Measurements from ENCODE around the gene FAM50A.

FAM50A gene

DNA sequence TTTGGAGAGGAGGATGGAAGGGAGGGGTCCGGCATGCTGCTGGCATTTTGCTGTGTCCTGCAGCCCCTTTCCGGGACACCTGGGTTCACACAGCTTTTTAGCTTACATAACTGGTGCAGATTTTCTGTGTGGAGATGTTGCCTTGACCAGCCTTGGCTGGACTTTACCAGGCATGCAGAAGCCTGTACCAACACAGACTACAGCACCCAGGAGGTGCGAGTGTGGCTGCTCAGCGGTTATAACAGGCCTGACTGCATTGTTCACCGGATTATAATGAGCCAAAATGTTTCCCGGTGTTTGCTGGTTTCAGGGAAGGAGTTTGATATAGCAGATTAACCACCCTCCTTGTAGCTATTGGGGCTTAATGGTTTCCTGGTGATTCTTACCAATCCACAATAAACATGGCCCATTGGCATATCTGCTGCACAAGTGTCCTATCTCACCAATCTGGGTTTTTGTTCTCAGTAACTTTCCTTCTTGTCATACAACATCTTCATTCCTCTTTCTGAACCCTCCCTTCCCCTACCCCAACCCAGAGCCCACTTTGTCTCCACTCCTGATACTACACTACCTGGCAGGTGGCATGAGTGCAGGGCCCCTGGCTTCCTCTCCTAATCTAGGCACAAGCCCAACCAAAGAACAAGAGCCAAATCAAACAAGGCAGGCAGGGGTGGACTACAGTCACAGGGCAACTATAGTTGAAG is 41.9 kb upstream of the FAM50A start:
- Histone ChIP-seq H3K9me3 (ENCODE audit: control insufficient read depth in 1 of 2, low read length in 2 of 2) (no peaks in the 10 kb centered on the region), H3K4me3 (ENCODE audit: low read depth in 1 of 2, low read length in 2 of 2) (no peak overlapping the region), H3K27ac (ENCODE audit: low read depth, low read length) (no peak overlapping the region), H3K36me3 (ENCODE audit: control insufficient read depth in 1 of 2, insufficient read depth in 2 of 2, low read length in 2 of 2) (peaks cover 19 to 23% of the 10 kb centered on the region in 2 donors), H3K4me1 (ENCODE audit: control insufficient read depth in 1 of 2, insufficient read depth in 2 of 2, low read length in 2 of 2) (peaks cover 12 to 16% of the 10 kb centered on the region in 2 donors), H3K9ac (ENCODE audit: low read depth in 1 of 2, low read length in 2 of 2) (no peak overlapping the region), H3K27me3 (ENCODE audit: control insufficient read depth in 1 of 2, insufficient read depth in 2 of 2, low read length in 2 of 2) (no peaks in the 10 kb centered on the region)

DNA sequence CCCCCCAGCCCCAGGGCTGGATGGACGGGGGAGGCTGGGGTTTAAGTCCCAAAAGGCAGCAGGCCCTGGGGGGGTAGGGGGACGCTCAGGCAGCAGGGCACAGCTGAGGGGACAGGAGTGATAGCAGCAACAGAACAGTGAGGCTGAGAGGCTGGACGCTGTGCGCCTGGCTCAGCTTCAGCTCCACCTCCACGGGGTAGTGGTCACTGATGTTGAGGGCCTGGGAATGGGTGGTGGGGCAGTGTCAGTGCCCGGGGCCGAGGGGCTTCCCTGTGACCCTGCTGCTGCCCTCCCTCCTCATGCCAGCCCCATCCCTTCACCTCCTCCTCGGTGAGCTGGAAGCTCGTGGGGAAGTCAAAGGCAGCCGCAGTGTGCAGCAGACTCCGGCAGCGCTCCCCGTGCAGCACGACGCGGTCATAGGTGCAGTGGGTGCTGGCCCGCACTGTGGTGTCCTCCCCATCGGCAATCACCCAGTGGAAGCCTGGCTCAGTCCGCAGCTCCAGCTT is 41.3 kb upstream of the FAM50A start:
- no peaks in the 10 kb centered on the region for H3K27me3 ChIP-seq (ENCODE audit: control insufficient read depth in 1 of 2, insufficient read depth in 2 of 2, low read length in 2 of 2)
- peaks cover 12 to 16% of the 10 kb centered on the region in 2 donors for H3K4me1 ChIP-seq (ENCODE audit: control insufficient read depth in 1 of 2, insufficient read depth in 2 of 2, low read length in 2 of 2)
- peaks cover 19 to 23% of the 10 kb centered on the region in 2 donors for H3K36me3 ChIP-seq (ENCODE audit: control insufficient read depth in 1 of 2, insufficient read depth in 2 of 2, low read length in 2 of 2)

DNA sequence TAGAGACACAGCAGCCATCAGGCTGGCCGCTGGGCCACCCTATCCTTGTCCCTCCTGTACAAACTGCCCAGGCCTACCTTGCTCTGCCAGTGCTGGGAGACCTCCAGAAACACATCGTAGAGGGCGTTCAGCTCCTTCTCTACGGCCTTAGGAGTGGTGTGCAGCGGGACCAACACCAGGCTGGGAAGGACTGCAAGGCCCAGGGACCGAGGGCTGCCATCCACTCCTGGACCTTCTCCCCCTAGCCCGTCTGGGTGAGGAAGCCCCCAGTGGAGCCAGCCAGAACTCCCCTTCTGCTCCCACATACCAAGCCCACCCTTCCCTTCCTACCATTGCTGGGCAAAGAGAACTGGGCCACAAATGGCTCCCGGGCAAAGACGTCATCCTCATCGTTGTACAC is 40.7 kb upstream of the FAM50A start:
- no peak overlapping the region for H3K9ac ChIP-seq (ENCODE audit: low read depth in 1 of 2, low read length in 2 of 2)
- H3K36me3 ChIP-seq (ENCODE audit: control insufficient read depth in 1 of 2, insufficient read depth in 2 of 2, low read length in 2 of 2): peaks cover 19 to 23% of the 10 kb centered on the region in 2 donors
- no peak overlapping the region for H3K4me3 ChIP-seq (ENCODE audit: low read depth in 1 of 2, low read length in 2 of 2)
- H3K27me3 ChIP-seq (ENCODE audit: control insufficient read depth in 1 of 2, insufficient read depth in 2 of 2, low read length in 2 of 2): no peaks in the 10 kb centered on the region
- H3K9me3 ChIP-seq (ENCODE audit: control insufficient read depth in 1 of 2, low read length in 2 of 2): no peaks in the 10 kb centered on the region
- H3K4me1 ChIP-seq (ENCODE audit: control insufficient read depth in 1 of 2, insufficient read depth in 2 of 2, low read length in 2 of 2): peaks cover 12 to 16% of the 10 kb centered on the region in 2 donors
- H3K27ac ChIP-seq (ENCODE audit: low read depth, low read length): no peak overlapping the region

More for the DNA sequence above, 41.3 kb upstream of the FAM50A start:
- Histone ChIP-seq H3K27ac (ENCODE audit: low read depth, low read length) (no peak overlapping the region), H3K9me3 (ENCODE audit: control insufficient read depth in 1 of 2, low read length in 2 of 2) (no peaks in the 10 kb centered on the region), H3K9ac (ENCODE audit: low read depth in 1 of 2, low read length in 2 of 2) (no peak overlapping the region), H3K4me3 (ENCODE audit: low read depth in 1 of 2, low read length in 2 of 2) (no peak overlapping the region)

DNA sequence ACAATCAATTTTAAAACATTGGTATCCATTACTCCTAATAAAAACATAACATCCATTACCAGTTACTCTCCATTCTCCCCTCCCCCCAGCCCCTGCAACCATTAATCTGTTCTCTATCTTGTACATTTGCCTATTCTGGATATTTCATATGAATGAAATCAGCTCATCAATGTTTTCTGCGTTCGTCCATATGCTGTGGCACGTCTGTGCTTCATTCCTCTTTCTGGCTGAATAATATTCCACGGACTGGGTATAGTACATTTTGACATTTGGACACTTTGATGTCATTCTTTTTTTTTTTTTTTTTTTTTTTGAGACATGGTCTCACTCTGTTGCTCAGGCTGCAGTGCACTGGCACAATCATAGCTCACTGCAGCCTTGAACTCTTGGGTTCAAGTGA is 40.1 kb upstream of the FAM50A start:
- no peaks in the 10 kb centered on the region for H3K9me3 ChIP-seq (ENCODE audit: control insufficient read depth in 1 of 2, low read length in 2 of 2)
- H3K36me3 ChIP-seq (ENCODE audit: control insufficient read depth in 1 of 2, insufficient read depth in 2 of 2, low read length in 2 of 2): peaks cover 19 to 23% of the 10 kb centered on the region in 2 donors
- peaks cover 12 to 20% of the 10 kb centered on the region in 2 donors for H3K4me1 ChIP-seq (ENCODE audit: control insufficient read depth in 1 of 2, insufficient read depth in 2 of 2, low read length in 2 of 2)
- H3K4me3 ChIP-seq (ENCODE audit: low read depth in 1 of 2, low read length in 2 of 2): no peak overlapping the region
- H3K27ac ChIP-seq (ENCODE audit: low read depth, low read length): no peak overlapping the region
- no peaks in the 10 kb centered on the region for H3K27me3 ChIP-seq (ENCODE audit: control insufficient read depth in 1 of 2, insufficient read depth in 2 of 2, low read length in 2 of 2)
- H3K9ac ChIP-seq (ENCODE audit: low read depth in 1 of 2, low read length in 2 of 2): no peak overlapping the region

DNA sequence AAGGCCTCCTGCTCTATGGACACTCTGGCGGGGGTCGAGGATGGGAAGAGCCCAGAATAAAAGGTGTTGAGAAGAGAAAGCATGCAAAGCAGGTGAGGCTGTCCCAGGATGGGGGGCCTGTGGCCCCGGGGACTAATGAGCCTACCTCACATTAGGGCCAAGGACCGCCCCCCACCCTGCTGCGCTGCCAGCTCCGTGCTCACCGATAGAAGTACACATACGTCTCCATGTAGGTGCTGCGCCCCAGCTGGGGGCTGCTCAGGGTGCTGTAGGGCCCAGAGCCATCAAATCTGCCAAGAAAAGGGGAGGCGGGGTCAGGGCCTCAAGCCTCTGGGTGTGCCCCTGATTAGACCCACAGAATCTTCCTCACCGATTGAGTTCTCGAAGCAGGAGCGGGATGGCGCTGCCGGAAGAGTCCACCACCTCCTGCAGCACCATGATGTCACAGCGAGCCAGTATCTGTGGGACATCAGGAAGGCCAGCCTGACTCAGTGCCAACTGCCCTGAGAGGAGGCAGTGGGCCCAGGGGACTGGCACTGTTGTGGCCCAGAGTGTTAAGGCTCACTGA is 39.2 kb upstream of the FAM50A start:
- Histone ChIP-seq H3K36me3 (ENCODE audit: control insufficient read depth in 1 of 2, insufficient read depth in 2 of 2, low read length in 2 of 2) (peaks cover 10 to 16% of the 10 kb centered on the region in 2 donors), H3K9ac (ENCODE audit: low read depth in 1 of 2, low read length in 2 of 2) (no peak overlapping the region), H3K4me1 (ENCODE audit: control insufficient read depth in 1 of 2, insufficient read depth in 2 of 2, low read length in 2 of 2) (peaks cover 8 to 14% of the 10 kb centered on the region in 2 donors), H3K4me3 (ENCODE audit: low read depth in 1 of 2, low read length in 2 of 2) (no peak overlapping the region), H3K27ac (ENCODE audit: low read depth, low read length) (no peak overlapping the region), H3K9me3 (ENCODE audit: control insufficient read depth in 1 of 2, low read length in 2 of 2) (no peaks in the 10 kb centered on the region), H3K27me3 (ENCODE audit: control insufficient read depth in 1 of 2, insufficient read depth in 2 of 2, low read length in 2 of 2) (no peaks in the 10 kb centered on the region)

DNA sequence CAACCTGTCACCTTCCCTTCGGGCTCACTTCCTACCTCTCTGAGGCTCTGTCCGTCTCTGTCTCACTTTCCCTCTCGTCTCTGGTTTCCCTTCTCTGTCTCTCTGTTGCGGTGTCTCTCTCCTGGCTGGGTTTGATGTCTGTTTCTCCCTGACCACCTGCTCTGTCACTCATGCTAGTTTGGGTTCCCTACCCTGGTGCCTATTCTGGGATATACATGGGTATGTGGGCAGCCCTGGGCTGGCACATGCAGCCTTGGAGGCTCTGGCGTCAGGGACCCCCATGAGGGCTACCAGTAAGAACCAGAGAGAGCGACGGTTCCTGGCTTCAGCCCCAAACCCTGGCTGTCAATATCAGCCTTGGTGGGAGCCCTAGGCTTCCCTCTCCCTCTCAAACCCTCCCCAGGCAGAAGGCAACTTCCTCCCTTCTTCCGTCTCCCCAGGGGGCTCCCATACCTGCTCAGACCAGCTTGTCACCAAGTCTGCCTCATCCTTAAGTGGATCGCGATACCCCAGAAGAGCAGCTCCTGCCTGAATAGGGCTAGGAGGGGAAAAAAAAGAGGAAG is 35.2 kb upstream of the FAM50A start:
- H3K27ac ChIP-seq (ENCODE audit: low read depth, low read length): peak overlapping the region; percentile 25
- peak overlapping the region; percentile 51 to 72 for H3K4me3 ChIP-seq (ENCODE audit: low read depth in 1 of 2, low read length in 2 of 2)
- no peaks in the 10 kb centered on the region for H3K36me3 ChIP-seq (ENCODE audit: control insufficient read depth in 1 of 2, insufficient read depth in 2 of 2, low read length in 2 of 2)
- peaks cover 7 to 10% of the 10 kb centered on the region in 2 donors for H3K4me1 ChIP-seq (ENCODE audit: control insufficient read depth in 1 of 2, insufficient read depth in 2 of 2, low read length in 2 of 2)
- no peaks in the 10 kb centered on the region for H3K27me3 ChIP-seq (ENCODE audit: control insufficient read depth in 1 of 2, insufficient read depth in 2 of 2, low read length in 2 of 2)
- peak overlapping the region; percentile 57 to 74 for H3K9ac ChIP-seq (ENCODE audit: low read depth in 1 of 2, low read length in 2 of 2)
- H3K9me3 ChIP-seq (ENCODE audit: control insufficient read depth in 1 of 2, low read length in 2 of 2): no peaks in the 10 kb centered on the region

DNA sequence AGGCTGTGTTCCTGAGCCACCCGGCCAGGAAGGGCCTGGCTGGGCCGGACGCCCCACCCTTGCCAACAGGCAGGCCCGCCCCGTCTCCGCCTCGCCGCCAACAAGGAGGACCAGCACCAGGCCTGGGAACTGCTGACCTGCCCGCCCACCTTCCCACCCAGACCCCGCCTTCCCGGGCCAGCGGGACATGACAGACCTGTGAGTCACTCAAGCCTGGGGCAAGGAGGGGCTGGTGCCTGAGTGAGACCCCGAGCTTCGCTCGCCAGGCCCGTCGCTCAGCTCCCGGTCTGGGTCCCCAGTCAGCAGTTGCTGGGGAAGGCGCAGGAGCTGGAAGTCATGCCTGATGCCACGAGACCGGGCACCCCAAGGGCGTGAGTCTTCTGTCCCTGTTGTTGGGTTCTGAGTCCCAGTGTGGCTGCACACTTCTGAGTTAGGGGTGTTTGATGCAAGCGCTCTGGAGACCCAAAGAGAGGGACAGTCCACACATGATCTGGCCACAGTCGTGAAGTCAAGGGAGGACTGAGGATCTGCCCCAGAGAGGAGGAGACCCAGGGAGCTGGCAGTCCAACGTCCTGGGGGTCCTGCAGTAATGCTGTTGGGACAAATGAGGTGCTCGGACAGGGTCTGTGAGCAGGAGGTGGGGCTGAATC is 34.6 kb upstream of the FAM50A start, which contains the start of gene DNASE1L1:
TSS of gene DNASE1L1 (minus strand) at position 33 of the 650 bp plus-strand sequence. CDS start 3,686 bp downstream, outside the sequence.
- Histone ChIP-seq H3K9ac (ENCODE audit: low read depth in 1 of 2, low read length in 2 of 2) (peak within 1 kb of the TSS; percentile 63 to 74), H3K36me3 (ENCODE audit: control insufficient read depth in 1 of 2, insufficient read depth in 2 of 2, low read length in 2 of 2) (no peaks in the 10 kb centered on the region), H3K4me3 (ENCODE audit: low read depth in 1 of 2, low read length in 2 of 2) (peak within 1 kb of the TSS; percentile 51 to 72), H3K9me3 (ENCODE audit: control insufficient read depth in 1 of 2, low read length in 2 of 2) (no peaks in the 10 kb centered on the region), H3K4me1 (ENCODE audit: control insufficient read depth in 1 of 2, insufficient read depth in 2 of 2, low read length in 2 of 2) (peaks cover 7 to 10% of the 10 kb centered on the region in 2 donors), H3K27me3 (ENCODE audit: control insufficient read depth in 1 of 2, insufficient read depth in 2 of 2, low read length in 2 of 2) (no peaks in the 10 kb centered on the region), H3K27ac (ENCODE audit: low read depth, low read length) (peak within 1 kb of the TSS; percentile 78)

DNA sequence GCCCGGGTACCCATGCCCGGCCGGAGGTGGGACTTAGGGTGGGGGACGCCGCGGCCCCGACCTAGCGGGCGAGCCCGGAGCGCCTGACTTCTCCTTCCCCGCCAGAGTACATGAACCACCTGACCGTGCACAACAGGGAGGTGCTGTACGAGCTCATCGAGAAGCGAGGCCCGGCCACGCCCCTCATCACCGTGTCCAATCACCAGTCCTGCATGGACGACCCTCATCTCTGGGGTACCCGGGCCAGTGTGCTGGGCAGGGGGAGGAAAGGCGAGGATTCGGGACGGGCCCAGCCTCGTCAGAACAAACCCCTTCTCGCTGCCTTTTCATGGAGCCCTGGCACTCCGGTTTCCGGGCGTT is 32.0 kb upstream of the FAM50A start:
- Histone ChIP-seq H3K4me1 (ENCODE audit: control insufficient read depth in 1 of 2, insufficient read depth in 2 of 2, low read length in 2 of 2) (peaks cover 7 to 10% of the 10 kb centered on the region in 2 donors), H3K27me3 (ENCODE audit: control insufficient read depth in 1 of 2, insufficient read depth in 2 of 2, low read length in 2 of 2) (no peaks in the 10 kb centered on the region), H3K9ac (ENCODE audit: low read depth in 1 of 2, low read length in 2 of 2) (peak overlapping the region; percentile 78 to 79), H3K27ac (ENCODE audit: low read depth, low read length) (peak overlapping the region; percentile 89), H3K4me3 (ENCODE audit: low read depth in 1 of 2, low read length in 2 of 2) (peak overlapping the region; percentile 66 to 68), H3K9me3 (ENCODE audit: control insufficient read depth in 1 of 2, low read length in 2 of 2) (no peaks in the 10 kb centered on the region), H3K36me3 (ENCODE audit: control insufficient read depth in 1 of 2, insufficient read depth in 2 of 2, low read length in 2 of 2) (no peaks in the 10 kb centered on the region)

DNA sequence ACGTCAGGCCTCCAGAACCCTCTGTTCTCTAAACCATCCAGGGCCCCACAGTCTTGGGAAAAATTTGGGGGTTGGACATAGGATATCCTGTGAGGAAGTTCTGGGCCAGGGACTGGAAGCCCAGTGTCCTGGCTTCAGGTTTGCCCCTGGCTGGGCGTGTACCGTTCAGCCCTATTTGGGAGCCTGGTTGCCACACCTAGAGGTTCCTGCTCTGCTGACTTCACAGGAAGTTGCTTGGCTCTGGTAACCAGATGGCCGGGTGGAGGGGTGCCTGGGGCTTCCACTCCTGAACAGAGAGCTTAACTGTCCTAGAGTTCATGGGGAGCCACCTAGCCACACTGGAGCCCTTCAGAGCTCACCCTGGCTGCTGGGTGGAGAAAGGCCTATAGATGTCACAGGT is 31.5 kb upstream of the FAM50A start:
- Histone ChIP-seq H3K36me3 (ENCODE audit: control insufficient read depth in 1 of 2, insufficient read depth in 2 of 2, low read length in 2 of 2) (no peaks in the 10 kb centered on the region), H3K9ac (ENCODE audit: low read depth in 1 of 2, low read length in 2 of 2) (peak overlapping the region; percentile 78 to 79), H3K4me3 (ENCODE audit: low read depth in 1 of 2, low read length in 2 of 2) (peak overlapping the region; percentile 66 to 68)

DNA sequence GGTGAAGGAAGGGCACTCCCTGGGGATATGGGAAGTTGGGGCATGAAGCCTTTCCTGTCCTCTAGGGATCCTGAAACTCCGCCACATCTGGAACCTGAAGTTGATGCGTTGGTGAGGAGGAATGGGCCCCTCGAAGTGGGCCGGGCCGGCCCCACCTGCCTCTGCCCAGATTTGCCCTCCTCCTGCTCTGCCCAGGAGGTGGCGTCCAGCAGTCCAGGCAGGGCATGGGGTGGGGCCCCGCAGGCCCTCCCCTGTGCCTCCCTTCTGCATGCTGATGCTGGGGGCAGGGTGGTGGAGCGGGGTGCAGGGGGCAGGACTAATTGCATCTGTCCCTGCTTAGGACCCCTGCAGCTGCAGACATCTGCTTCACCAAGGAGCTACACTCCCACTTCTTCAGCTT is 30.8 kb upstream of the FAM50A start:
- no peaks in the 10 kb centered on the region for H3K27me3 ChIP-seq (ENCODE audit: control insufficient read depth in 1 of 2, insufficient read depth in 2 of 2, low read length in 2 of 2)
- no peak overlapping the region for H3K4me3 ChIP-seq (ENCODE audit: low read depth in 1 of 2, low read length in 2 of 2)
- H3K9me3 ChIP-seq (ENCODE audit: control insufficient read depth in 1 of 2, low read length in 2 of 2): no peaks in the 10 kb centered on the region
- no peaks in the 10 kb centered on the region for H3K36me3 ChIP-seq (ENCODE audit: control insufficient read depth in 1 of 2, insufficient read depth in 2 of 2, low read length in 2 of 2)
- H3K9ac ChIP-seq (ENCODE audit: low read depth in 1 of 2, low read length in 2 of 2): no peak overlapping the region
- no peak overlapping the region for H3K27ac ChIP-seq (ENCODE audit: low read depth, low read length)
- peaks cover 7 to 10% of the 10 kb centered on the region in 2 donors for H3K4me1 ChIP-seq (ENCODE audit: control insufficient read depth in 1 of 2, insufficient read depth in 2 of 2, low read length in 2 of 2)

More for the DNA sequence above, 31.5 kb upstream of the FAM50A start:
- Histone ChIP-seq H3K27me3 (ENCODE audit: control insufficient read depth in 1 of 2, insufficient read depth in 2 of 2, low read length in 2 of 2) (no peaks in the 10 kb centered on the region), H3K9me3 (ENCODE audit: control insufficient read depth in 1 of 2, low read length in 2 of 2) (no peaks in the 10 kb centered on the region), H3K27ac (ENCODE audit: low read depth, low read length) (peak overlapping the region; percentile 89), H3K4me1 (ENCODE audit: control insufficient read depth in 1 of 2, insufficient read depth in 2 of 2, low read length in 2 of 2) (peaks cover 7 to 10% of the 10 kb centered on the region in 2 donors)
